Activated naive CD8-positive, alpha-beta T cell treated with anti-CD3 and anti-CD28 coated beads, Interleukin-2, amount 50 U/mL, for 24 hours (primary cell): ENCODE data around the gene FBXL13.
"Not testable (repeated sequence)": the region's sequence is repeated elsewhere in the genome, so short reads cannot be mapped to it uniquely, and the experiment has no call there.

ENCODE experiments used
- ATAC-seq: fragments of 150-1000 bp; cut with Tn5 transposase; one replicate; pipeline ENCODE4 v1.10.0; 2021
- DNase-seq: peaks from one replicate; pipeline ENCODE4 v3.0.0; 2021
- H3K27ac Mint-ChIP-seq: one replicate; pipeline ENCODE4 v1.8.0; 2021; ENCODE audit warnings: mild to moderate bottlenecking, mixed read lengths
- H3K27me3 Mint-ChIP-seq: one replicate; pipeline ENCODE4 v1.8.0; 2021; ENCODE audit warnings: mixed read lengths
- H3K36me3 Mint-ChIP-seq: one replicate; pipeline ENCODE4 v1.8.0; 2021; ENCODE audit warnings: low read depth, mixed read lengths
- H3K4me1 Mint-ChIP-seq: one replicate; pipeline ENCODE4 v1.8.0; 2021; ENCODE audit warnings: mixed read lengths
- H3K4me3 Mint-ChIP-seq: one replicate; pipeline ENCODE4 v1.8.0; 2021; ENCODE audit warnings: mild to moderate bottlenecking, moderate library complexity, mixed read lengths
- H3K9me3 Mint-ChIP-seq: one replicate; pipeline ENCODE4 v1.8.0; 2021; ENCODE audit warnings: mixed read lengths

Gene FBXL13

GRCh38 chr7:103097041-103097440 is 22.4 kb upstream of the FBXL13 start:
- Mint-ChIP-seq H3K27ac (no peak overlapping the region), H3K36me3 (peaks cover 42% of the 10 kb centered on the region), H3K27me3 (no peaks in the 10 kb centered on the region)

GRCh38 chr7:103095558-103095957 is 21.0 kb upstream of the FBXL13 start:
- H3K36me3 Mint-ChIP-seq, result peaks cover 45% of the 10 kb centered on the region
- not testable (repeated sequence) for H3K27me3 Mint-ChIP-seq, H3K9me3 Mint-ChIP-seq, DNase-seq, H3K27ac Mint-ChIP-seq, ATAC-seq, H3K4me1 Mint-ChIP-seq, H3K4me3 Mint-ChIP-seq

More at GRCh38 chr7:103097041-103097440, 22.4 kb upstream of the FBXL13 start:
- Mint-ChIP-seq H3K9me3 (no peaks in the 10 kb centered on the region), H3K4me1 (no peaks in the 10 kb centered on the region), H3K4me3 (no peak overlapping the region)
- DNase-seq (no peak), ATAC-seq (no peak)

GRCh38 chr7:103094102-103094501 is 19.5 kb upstream of the FBXL13 start:
- Mint-ChIP-seq H3K9me3 (no peaks in the 10 kb centered on the region), H3K4me1 (no peaks in the 10 kb centered on the region), H3K36me3 (peaks cover 47% of the 10 kb centered on the region), H3K27me3 (no peaks in the 10 kb centered on the region), H3K4me3 (no peak overlapping the region), H3K27ac (no peak overlapping the region)
- DNase-seq (no peak), ATAC-seq (no peak)

GRCh38 chr7:103093429-103093828 is 18.8 kb upstream of the FBXL13 start:
- Mint-ChIP-seq H3K36me3 (peaks cover 52% of the 10 kb centered on the region), H3K27ac (no peak overlapping the region), H3K9me3 (no peaks in the 10 kb centered on the region), H3K4me1 (no peaks in the 10 kb centered on the region), H3K4me3 (no peak overlapping the region), H3K27me3 (no peaks in the 10 kb centered on the region)
- ATAC-seq (no peak), DNase-seq (no peak)

- H3K36me3 Mint-ChIP-seq, result peaks cover 58% of the 10 kb centered on the region
- not testable (repeated sequence) for ATAC-seq
Measured at GRCh38 chr7:103092321-103092720, 17.7 kb upstream of the FBXL13 start.

GRCh38 chr7:103083210-103083609 is 8.6 kb upstream of the FBXL13 start:
- peaks cover 35% of the 10 kb centered on the region for H3K36me3 Mint-ChIP-seq
- H3K9me3 Mint-ChIP-seq, result no peaks in the 10 kb centered on the region
- no peak overlapping the region for H3K4me3 Mint-ChIP-seq

More at GRCh38 chr7:103092321-103092720, 17.7 kb upstream of the FBXL13 start:
- not testable (repeated sequence) for H3K27ac Mint-ChIP-seq, H3K9me3 Mint-ChIP-seq, H3K4me1 Mint-ChIP-seq, H3K27me3 Mint-ChIP-seq, H3K4me3 Mint-ChIP-seq, DNase-seq

GRCh38 chr7:103082497-103082896 is 7.9 kb upstream of the FBXL13 start:
- DNase-seq, result no peak
- H3K27me3 Mint-ChIP-seq, result no peaks in the 10 kb centered on the region
- H3K4me1 Mint-ChIP-seq, result peaks cover 15% of the 10 kb centered on the region
- H3K4me3 Mint-ChIP-seq, result no peak overlapping the region
- peaks cover 35% of the 10 kb centered on the region for H3K36me3 Mint-ChIP-seq
- H3K9me3 Mint-ChIP-seq, result no peaks in the 10 kb centered on the region
- H3K27ac Mint-ChIP-seq, result no peak overlapping the region
- ATAC-seq, result no peak

More at GRCh38 chr7:103083210-103083609, 8.6 kb upstream of the FBXL13 start:
- H3K27ac Mint-ChIP-seq, result no peak overlapping the region
- DNase-seq, result no peak
- peaks cover 9% of the 10 kb centered on the region for H3K4me1 Mint-ChIP-seq
- no peak for ATAC-seq
- H3K27me3 Mint-ChIP-seq, result no peaks in the 10 kb centered on the region

- Mint-ChIP-seq H3K9me3 (no peaks in the 10 kb centered on the region), H3K27ac (no peak overlapping the region), H3K36me3 (peaks cover 23% of the 10 kb centered on the region), H3K4me3 (no peak overlapping the region), H3K4me1 (peaks cover 29% of the 10 kb centered on the region), H3K27me3 (no peaks in the 10 kb centered on the region)
- DNase-seq (no peak), ATAC-seq (no peak)
Measured at GRCh38 chr7:103080923-103081322, 6.3 kb upstream of the FBXL13 start.

- Mint-ChIP-seq H3K27ac (no peak overlapping the region), H3K4me1 (peaks cover 34% of the 10 kb centered on the region)
Measured at GRCh38 chr7:103079836-103080235, 5.2 kb upstream of the FBXL13 start.

GRCh38 chr7:103078226-103078625 is 3.6 kb upstream of the FBXL13 start:
- ATAC-seq, DNase-seq: not testable (repeated sequence)

More at GRCh38 chr7:103079836-103080235, 5.2 kb upstream of the FBXL13 start:
- H3K4me3 Mint-ChIP-seq, result no peak overlapping the region
- DNase-seq (no peak), ATAC-seq (no peak)
- peaks cover 21% of the 10 kb centered on the region for H3K36me3 Mint-ChIP-seq
- H3K27me3 Mint-ChIP-seq, result no peaks in the 10 kb centered on the region
- no peaks in the 10 kb centered on the region for H3K9me3 Mint-ChIP-seq

GRCh38 chr7:103077318-103077717 is 2.7 kb upstream of the FBXL13 start:
- Mint-ChIP-seq H3K4me1 (peaks cover 44% of the 10 kb centered on the region), H3K4me3 (no peak overlapping the region)
- ATAC-seq, result no peak

More at GRCh38 chr7:103078226-103078625, 3.6 kb upstream of the FBXL13 start:
- H3K9me3 Mint-ChIP-seq, H3K4me3 Mint-ChIP-seq, H3K27me3 Mint-ChIP-seq: not testable (repeated sequence)
- H3K27ac Mint-ChIP-seq, result peak overlapping the region; percentile 26
- H3K4me1 Mint-ChIP-seq, result peaks cover 44% of the 10 kb centered on the region
- peaks cover 11% of the 10 kb centered on the region for H3K36me3 Mint-ChIP-seq

GRCh38 chr7:103076764-103077163 is 2.2 kb upstream of the FBXL13 start:
- H3K4me1 Mint-ChIP-seq, result peaks cover 45% of the 10 kb centered on the region
- H3K4me3 Mint-ChIP-seq, result peak overlapping the region; percentile 96
- H3K9me3 Mint-ChIP-seq, result no peaks in the 10 kb centered on the region
- H3K27me3 Mint-ChIP-seq, result no peaks in the 10 kb centered on the region
- DNase-seq (no peak), ATAC-seq (no peak)
- H3K27ac Mint-ChIP-seq, result no peak overlapping the region
- peaks cover 11% of the 10 kb centered on the region for H3K36me3 Mint-ChIP-seq

More at GRCh38 chr7:103077318-103077717, 2.7 kb upstream of the FBXL13 start:
- Mint-ChIP-seq H3K27me3 (no peaks in the 10 kb centered on the region), H3K9me3 (no peaks in the 10 kb centered on the region), H3K36me3 (peaks cover 11% of the 10 kb centered on the region), H3K27ac (no peak overlapping the region)
- no peak for DNase-seq

- ATAC-seq, result peak; percentile 89
- peaks cover 43% of the 10 kb centered on the region for H3K4me1 Mint-ChIP-seq
- H3K9me3 Mint-ChIP-seq, result no peaks in the 10 kb centered on the region
- H3K27ac Mint-ChIP-seq, result peak overlapping the region; percentile 93
- peaks cover 11% of the 10 kb centered on the region for H3K36me3 Mint-ChIP-seq
- DNase-seq, result peak; percentile 84
- no peaks in the 10 kb centered on the region for H3K27me3 Mint-ChIP-seq
- H3K4me3 Mint-ChIP-seq, result peak overlapping the region; percentile 96
Measured at GRCh38 chr7:103075337-103075918, 832 bp upstream of the FBXL13 start.

- peaks cover 41% of the 10 kb centered on the region for H3K4me1 Mint-ChIP-seq
- H3K27ac Mint-ChIP-seq, result peak overlapping the region; percentile 87
- H3K27me3 Mint-ChIP-seq, result no peaks in the 10 kb centered on the region
- H3K4me3 Mint-ChIP-seq, result peak overlapping the region; percentile 96
- peaks cover 9% of the 10 kb centered on the region for H3K36me3 Mint-ChIP-seq
- no peak for DNase-seq
- no peaks in the 10 kb centered on the region for H3K9me3 Mint-ChIP-seq
- ATAC-seq, result no peak
Measured at GRCh38 chr7:103073989-103074518, 542 bp downstream of the FBXL13 start.

GRCh38 chr7:103071000-103071399 is 3.6 kb downstream of the FBXL13 start:
- ATAC-seq (no peak), DNase-seq (no peak)
- Mint-ChIP-seq H3K9me3 (no peaks in the 10 kb centered on the region), H3K4me3 (no peak overlapping the region), H3K27me3 (no peaks in the 10 kb centered on the region), H3K27ac (no peak overlapping the region), H3K4me1 (peaks cover 18% of the 10 kb centered on the region), H3K36me3 (no peaks in the 10 kb centered on the region)
